Endothelial cell of umbilical vein (primary cell): ENCODE data around the gene EYS.

Source experiments
- EZH2 ChIP-seq: IDR thresholded peaks from 2 replicates; pipeline ENCODE4 v1.6.1; 2012; ENCODE audit warnings: borderline replicate concordance, low read depth, mild to moderate bottlenecking, moderate library complexity, low read length, inconsistent platforms; ENCODE audit not compliant: severe bottlenecking
- FOS ChIP-seq: IDR thresholded peaks from 2 replicates; pipeline ENCODE4 v1.6.1; 2011; ENCODE audit warnings: mild to moderate bottlenecking, low read length, moderate library complexity, borderline replicate concordance; ENCODE audit not compliant: insufficient read depth
- GATA2 ChIP-seq: IDR thresholded peaks from 2 replicates; pipeline ENCODE4 v1.7.0; 2011; ENCODE audit warnings: low read depth, mild to moderate bottlenecking, moderate library complexity, mixed read lengths, low read length; ENCODE audit not compliant: insufficient read length, insufficient read depth
- JUN ChIP-seq: IDR thresholded peaks from 2 replicates; pipeline ENCODE4 v1.6.1; 2011; ENCODE audit warnings: borderline replicate concordance, low read depth; ENCODE audit not compliant: insufficient read length, insufficient read depth
- MYC ChIP-seq: IDR thresholded peaks from one replicate; pipeline ENCODE4 v1.6.1; 2011; ENCODE audit warnings: mild to moderate bottlenecking, low read depth, low read length
- POLR2A ChIP-seq: IDR thresholded peaks from 2 replicates; pipeline ENCODE4 v1.6.1; 2012; ENCODE audit warnings: low read depth, mild to moderate bottlenecking, control low read depth, low read length
- POLR2AphosphoS5 ChIP-seq: IDR thresholded peaks from 2 replicates; pipeline ENCODE4 v1.6.1; 2012; ENCODE audit warnings: low read depth, mild to moderate bottlenecking, control low read depth, low read length, moderate library complexity; ENCODE audit not compliant: insufficient read depth
- TF ChIP-seq, protein P1 (sequence below), 2 donors: IDR thresholded peaks; 1 replicate in 1 of 2; 2 replicates in 1 of 2; pipeline ENCODE4 v1.5.1; 2011; ENCODE audit warnings: low read length in 2 of 2, mild to moderate bottlenecking in 2 of 2, moderate library complexity in 2 of 2, control low read depth in 1 of 2, inconsistent platforms in 1 of 2, low read depth in 1 of 2; ENCODE audit not compliant: insufficient read depth in 1 of 2; ENCODE audit errors: extremely low read depth in 1 of 2
- TF ChIP-seq, protein P2 (sequence below): IDR thresholded peaks from 2 replicates; pipeline ENCODE4 v1.6.1; 2011; ENCODE audit not compliant: insufficient read depth, insufficient read length

DNA sequence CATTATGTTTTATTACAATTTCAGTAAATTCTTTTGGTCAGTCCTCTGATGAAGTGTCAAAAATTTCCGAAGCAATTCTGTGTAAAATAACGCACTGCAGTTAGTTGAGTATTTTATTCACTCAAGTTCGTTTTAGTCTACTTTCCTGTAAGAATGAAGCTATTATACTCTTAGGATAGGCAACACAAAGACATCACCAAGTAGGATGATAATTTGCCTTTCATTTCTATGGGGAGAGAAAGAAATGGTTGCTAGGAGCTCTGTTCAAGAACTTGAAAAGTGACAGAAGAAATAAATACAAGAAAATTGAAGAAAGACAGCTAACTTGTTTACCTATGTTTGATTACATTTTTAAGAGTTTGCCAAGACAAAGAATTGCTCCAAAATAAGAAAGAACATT lies 290.4 kb downstream of the EYS start:
- TF ChIP-seq, protein P1, sequence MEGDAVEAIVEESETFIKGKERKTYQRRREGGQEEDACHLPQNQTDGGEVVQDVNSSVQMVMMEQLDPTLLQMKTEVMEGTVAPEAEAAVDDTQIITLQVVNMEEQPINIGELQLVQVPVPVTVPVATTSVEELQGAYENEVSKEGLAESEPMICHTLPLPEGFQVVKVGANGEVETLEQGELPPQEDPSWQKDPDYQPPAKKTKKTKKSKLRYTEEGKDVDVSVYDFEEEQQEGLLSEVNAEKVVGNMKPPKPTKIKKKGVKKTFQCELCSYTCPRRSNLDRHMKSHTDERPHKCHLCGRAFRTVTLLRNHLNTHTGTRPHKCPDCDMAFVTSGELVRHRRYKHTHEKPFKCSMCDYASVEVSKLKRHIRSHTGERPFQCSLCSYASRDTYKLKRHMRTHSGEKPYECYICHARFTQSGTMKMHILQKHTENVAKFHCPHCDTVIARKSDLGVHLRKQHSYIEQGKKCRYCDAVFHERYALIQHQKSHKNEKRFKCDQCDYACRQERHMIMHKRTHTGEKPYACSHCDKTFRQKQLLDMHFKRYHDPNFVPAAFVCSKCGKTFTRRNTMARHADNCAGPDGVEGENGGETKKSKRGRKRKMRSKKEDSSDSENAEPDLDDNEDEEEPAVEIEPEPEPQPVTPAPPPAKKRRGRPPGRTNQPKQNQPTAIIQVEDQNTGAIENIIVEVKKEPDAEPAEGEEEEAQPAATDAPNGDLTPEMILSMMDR (IDR thresholded peaks at IDR 0.05; ENCODE audit: extremely low read depth in 1 of 2, insufficient read depth in 1 of 2, low read depth in 1 of 2, low read length in 2 of 2), result no peak
- no peak for TF ChIP-seq JUN
- TF ChIP-seq POLR2AphosphoS5, result no peak
- TF ChIP-seq POLR2A, result no peak
- no peak for TF ChIP-seq EZH2
- TF ChIP-seq GATA2, result no peak
- TF ChIP-seq FOS, result no peak
- TF ChIP-seq, protein P2, sequence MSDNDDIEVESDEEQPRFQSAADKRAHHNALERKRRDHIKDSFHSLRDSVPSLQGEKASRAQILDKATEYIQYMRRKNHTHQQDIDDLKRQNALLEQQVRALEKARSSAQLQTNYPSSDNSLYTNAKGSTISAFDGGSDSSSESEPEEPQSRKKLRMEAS, result no peak
- TF ChIP-seq MYC, result no peak
